Measurements from ENCODE around the gene TBC1D25. TPM values are rescaled to one million over a fixed set of nuclear protein-coding genes. Genes with fewer than 3 reads are reported as not detected.

TBC1D25 gene, protein sequence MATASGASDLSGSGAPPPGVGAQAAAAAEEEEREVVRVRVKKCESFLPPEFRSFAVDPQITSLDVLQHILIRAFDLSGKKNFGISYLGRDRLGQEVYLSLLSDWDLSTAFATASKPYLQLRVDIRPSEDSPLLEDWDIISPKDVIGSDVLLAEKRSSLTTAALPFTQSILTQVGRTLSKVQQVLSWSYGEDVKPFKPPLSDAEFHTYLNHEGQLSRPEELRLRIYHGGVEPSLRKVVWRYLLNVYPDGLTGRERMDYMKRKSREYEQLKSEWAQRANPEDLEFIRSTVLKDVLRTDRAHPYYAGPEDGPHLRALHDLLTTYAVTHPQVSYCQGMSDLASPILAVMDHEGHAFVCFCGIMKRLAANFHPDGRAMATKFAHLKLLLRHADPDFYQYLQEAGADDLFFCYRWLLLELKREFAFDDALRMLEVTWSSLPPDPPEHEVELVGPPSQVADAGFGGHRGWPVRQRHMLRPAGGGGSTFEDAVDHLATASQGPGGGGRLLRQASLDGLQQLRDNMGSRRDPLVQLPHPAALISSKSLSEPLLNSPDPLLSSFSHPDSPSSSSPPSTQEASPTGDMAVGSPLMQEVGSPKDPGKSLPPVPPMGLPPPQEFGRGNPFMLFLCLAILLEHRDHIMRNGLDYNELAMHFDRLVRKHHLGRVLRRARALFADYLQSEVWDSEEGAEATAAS
- total RNA-seq (2022; extraction: Qiagen RNA extraction): 9.5 to 12.7 TPM (median 11.8 TPM) in 5 replicates

GRCh38 chrX:48539345-48540027 is at the start of gene TBC1D25:
TSS of gene TBC1D25 (plus strand) at chrX:48539714. CDS start at chrX:48539798, 84 bp downstream.

DNA sequence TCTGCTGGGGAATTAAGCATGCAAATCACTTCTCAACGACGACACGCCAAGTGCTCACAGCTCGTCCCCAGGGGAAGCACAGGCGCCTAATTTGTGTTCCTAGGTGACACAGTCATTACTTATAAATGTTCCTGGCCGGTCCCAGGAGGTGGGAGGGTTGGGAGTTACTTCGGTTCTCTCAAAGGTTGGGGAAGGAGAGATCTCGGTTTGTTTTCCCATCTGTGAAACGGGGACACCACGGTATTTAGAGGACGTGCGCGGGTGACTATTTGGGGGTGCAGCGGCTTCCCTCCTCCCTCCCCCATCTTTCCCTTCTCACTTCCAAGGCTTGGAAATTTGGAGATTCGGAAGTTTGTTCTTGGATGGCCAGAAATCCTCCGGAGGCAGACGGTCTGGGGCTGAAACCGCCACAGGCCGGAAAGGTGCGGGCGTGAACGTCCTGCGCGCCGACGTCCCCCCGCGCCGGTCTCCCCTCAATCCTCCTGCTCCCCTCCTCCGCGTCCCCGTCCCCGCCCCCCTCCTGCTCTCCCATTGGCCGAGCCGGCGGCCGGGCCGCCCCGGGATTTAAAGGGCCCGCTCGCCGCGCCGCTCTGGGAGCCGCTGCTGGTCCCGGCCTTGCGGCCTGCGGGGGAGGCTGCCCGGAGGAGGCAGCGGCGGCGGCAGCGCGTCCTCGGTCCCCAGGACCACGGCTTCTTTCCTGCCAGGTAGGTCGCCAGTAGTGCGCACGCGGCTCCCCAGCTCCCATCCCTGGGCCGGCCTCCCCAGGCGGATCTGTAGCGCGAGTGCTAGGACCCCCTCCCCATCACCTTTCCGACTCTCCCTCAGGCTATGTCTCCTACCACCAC is 30.9 kb upstream of the TBC1D25 start, which contains the start of gene PORCN:
PORCN (plus strand) TSS at position 593 of the 845 bp plus-strand sequence. CDS start 829 bp downstream, outside the sequence.

DNA sequence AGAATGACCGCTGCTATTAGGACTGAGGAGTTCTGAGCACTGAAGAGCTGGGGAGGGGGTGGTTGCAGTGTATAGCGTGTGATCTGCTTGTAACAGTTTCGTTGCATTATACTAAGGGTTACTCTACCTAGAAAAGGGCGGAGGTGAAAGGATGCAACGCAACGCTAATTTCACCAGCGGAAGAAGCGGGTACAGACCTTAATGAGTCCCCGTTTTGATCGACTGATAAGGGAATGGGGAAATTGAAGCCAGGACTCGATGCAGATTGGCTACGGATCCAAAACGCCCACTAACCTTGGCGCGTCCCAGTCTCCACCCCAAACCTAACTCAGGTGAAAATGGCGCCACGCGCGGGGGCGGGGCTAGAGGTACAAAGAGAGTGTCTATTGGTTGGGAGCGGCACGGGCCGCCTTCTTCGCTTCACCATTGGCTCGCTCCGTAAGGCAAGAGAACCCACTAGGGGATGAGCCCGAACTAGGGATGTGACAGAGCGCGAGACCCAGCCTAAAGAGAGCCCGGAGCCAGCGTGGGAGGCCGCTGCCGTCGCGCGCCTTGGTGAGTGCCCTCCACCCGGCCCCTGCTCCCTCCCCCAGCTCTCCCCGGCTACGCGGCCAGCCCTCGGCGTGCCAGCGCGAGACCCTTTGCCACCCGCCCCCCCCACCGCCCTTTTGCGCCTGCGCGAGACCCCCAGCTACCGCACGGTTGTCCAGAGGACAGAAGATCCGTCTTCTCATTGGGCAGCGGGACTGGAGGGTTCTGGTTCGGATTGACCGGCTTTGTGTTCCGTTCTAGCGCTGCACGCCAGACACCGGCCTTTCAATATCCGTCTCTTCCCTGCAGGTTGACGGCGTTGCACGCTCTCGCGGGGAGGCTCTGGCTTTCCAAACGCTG is 17.9 kb upstream of the TBC1D25 start, which contains the start of gene EBP:
EBP (plus strand) TSS at position 456 of the 891 bp plus-strand sequence. CDS start 1,964 bp downstream, outside the sequence.

GRCh38 chrX:48574270-48575266 is 35.1 kb downstream of the TBC1D25 start, which contains the start of gene RBM3:
TSS of gene RBM3 (plus strand) at chrX:48574484. CDS start at chrX:48575181, 697 bp downstream.

DNA sequence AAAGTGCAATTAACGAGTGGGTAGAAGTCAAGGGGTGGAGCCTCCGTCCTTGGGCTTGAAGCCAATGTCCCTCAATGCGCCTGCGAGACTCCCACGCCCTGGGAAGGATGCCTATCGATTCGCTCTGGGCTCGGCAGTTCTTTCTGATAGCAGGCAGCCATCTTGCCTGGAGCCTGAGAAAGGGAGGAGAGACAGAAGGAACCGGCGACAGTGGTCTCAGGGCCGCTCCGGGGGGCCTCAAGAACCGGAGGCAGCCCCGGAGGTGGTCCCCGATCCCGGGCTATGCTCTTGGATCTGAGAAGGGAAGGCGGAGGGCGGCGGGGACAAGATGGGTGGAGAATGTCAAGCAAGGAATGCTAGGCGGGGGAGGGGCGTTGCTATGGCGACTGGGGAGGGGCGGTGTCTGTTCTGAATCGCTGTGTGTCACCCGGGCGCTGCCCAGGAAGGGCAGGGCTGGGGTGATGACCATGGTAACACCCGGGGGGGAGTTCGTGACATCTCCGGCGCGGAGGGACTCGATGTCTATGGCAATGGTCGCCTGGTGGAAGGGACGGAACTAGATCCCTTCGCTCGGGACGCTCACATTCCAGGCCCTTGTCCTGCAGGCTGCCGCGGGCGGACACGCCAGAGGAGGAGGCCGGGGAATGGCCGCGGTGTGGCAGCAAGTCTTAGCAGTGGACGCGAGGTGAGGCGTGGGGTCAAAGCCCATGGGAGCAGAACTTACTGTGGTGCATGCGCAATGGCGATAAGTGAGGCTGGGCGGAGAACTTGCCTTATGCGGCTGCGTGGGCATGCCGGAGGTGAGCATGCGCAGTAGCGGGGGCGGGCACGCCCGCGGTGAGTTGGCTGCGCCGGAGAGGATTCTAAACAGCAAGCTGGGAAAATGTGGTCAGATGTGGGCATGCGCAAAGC is 58.1 kb downstream of the TBC1D25 start, which contains the start of gene WDR13:
WDR13 (plus strand) TSS at position 140 of the 912 bp plus-strand sequence; CDS start at position 645, 505 bp downstream.

Other genes with a start within 250 kb of the TBC1D25 start
- not detected in 5 replicates for gene SSX3, start 183.0 kb upstream of the TBC1D25 start, total RNA-seq (2022; extraction: Qiagen RNA extraction)
- gene SSX4, start 156.2 kb upstream of the TBC1D25 start, total RNA-seq (2022; extraction: Qiagen RNA extraction): not detected in 5 replicates
- gene SSX4B, start 127.8 kb upstream of the TBC1D25 start, total RNA-seq (2022; extraction: Qiagen RNA extraction): not detected in 5 replicates
- 0.12 to 0.34 TPM (median 0.23 TPM) in 5 replicates for gene SLC38A5, start 69.5 kb upstream of the TBC1D25 start, total RNA-seq (2022; extraction: Qiagen RNA extraction)
- 67.6 to 76.7 TPM (median 71.1 TPM) in 5 replicates for gene FTSJ1, start 63.5 kb upstream of the TBC1D25 start, total RNA-seq (2022; extraction: Qiagen RNA extraction)
- gene PORCN, start 30.7 kb upstream of the TBC1D25 start, total RNA-seq (2022; extraction: Qiagen RNA extraction): 15.4 to 18.8 TPM (median 17.6 TPM) in 5 replicates
- gene EBP, start 17.9 kb upstream of the TBC1D25 start, total RNA-seq (2022; extraction: Qiagen RNA extraction): 113 to 155 TPM (median 148 TPM) in 5 replicates
- gene RBM3, start 34.8 kb downstream of the TBC1D25 start, total RNA-seq (2022; extraction: Qiagen RNA extraction): 297 to 439 TPM (median 349 TPM) in 5 replicates
- gene WDR13, start 57.8 kb downstream of the TBC1D25 start, total RNA-seq (2022; extraction: Qiagen RNA extraction): 56.5 to 88.9 TPM (median 81.1 TPM) in 5 replicates
- 0.21 to 0.36 TPM (median 0.25 TPM) in 5 replicates for gene WAS, start 144.1 kb downstream of the TBC1D25 start, total RNA-seq (2022; extraction: Qiagen RNA extraction)
- gene SUV39H1, start 157.0 kb downstream of the TBC1D25 start, total RNA-seq (2022; extraction: Qiagen RNA extraction): 18.9 to 22.9 TPM (median 22.2 TPM) in 5 replicates
- not detected in 5 replicates for gene GLOD5, start 222.0 kb downstream of the TBC1D25 start, total RNA-seq (2022; extraction: Qiagen RNA extraction)
- not detected in 5 replicates for gene GATA1, start 246.9 kb downstream of the TBC1D25 start, total RNA-seq (2022; extraction: Qiagen RNA extraction)

Data from A549 treated with CORT108297 at 1 μM for 4 hours (cell line).